Neural cell (in vitro differentiated cells): ENCODE measurements around the gene CAMK2B. TPM values are rescaled to one million over a fixed set of nuclear protein-coding genes. Genes with fewer than 3 reads are reported as not detected.

Experiments
- H2AFZ ChIP-seq: fragments of 200-600, 300-800 bp; sonication (generic), shearing (Covaris generic); 2 replicates; pipeline ENCODE4 v1.6.0; 2014; ENCODE audit warnings: low read depth, mild to moderate bottlenecking, antibody characterized with exemption, low read length, moderate library complexity
- H3F3A ChIP-seq: fragments of 200-600 bp; shearing (Covaris generic); 2 replicates; pipeline ENCODE4 v1.6.1; 2016; ENCODE audit warnings: mild to moderate bottlenecking, moderate library complexity, mixed read lengths, antibody characterized with exemption, low read length; ENCODE audit not compliant: insufficient read depth, poor library complexity, severe bottlenecking
- H3K27ac ChIP-seq: fragments of 200-600, 300-800 bp; sonication (generic), shearing (Covaris generic); 2 replicates; pipeline ENCODE4 v1.5.1; 2014; ENCODE audit warnings: mild to moderate bottlenecking, low read length, moderate library complexity
- H3K27me3 ChIP-seq: fragments of 300-800, 200-600 bp; sonication (generic), shearing (Covaris generic); 2 replicates; pipeline ENCODE4 v1.6.0; 2014; ENCODE audit warnings: mild to moderate bottlenecking, low read depth, low read length, moderate library complexity; ENCODE audit not compliant: insufficient read depth
- H3K36me3 ChIP-seq: fragments of 300-800, 200-600 bp; sonication (generic), shearing (Covaris generic); 2 replicates; pipeline ENCODE4 v1.5.1; 2014; ENCODE audit warnings: mild to moderate bottlenecking, antibody characterized with exemption, low read length, moderate library complexity; ENCODE audit not compliant: insufficient read depth
- H3K4me2 ChIP-seq: fragments of 300-800, 200-600 bp; sonication (generic), shearing (Covaris generic); 2 replicates; pipeline ENCODE4 v1.6.0; 2014; ENCODE audit warnings: mild to moderate bottlenecking, low read length
- H3K4me3 ChIP-seq: fragments of 300-800, 200-600 bp; sonication (generic), shearing (Covaris generic); 2 replicates; pipeline ENCODE4 v1.5.1; 2014; ENCODE audit warnings: mild to moderate bottlenecking, low read length, moderate library complexity
- H3K79me2 ChIP-seq: fragments of 200-600 bp; shearing (Covaris generic); replicated peaks from 2 replicates; pipeline ENCODE4 v1.6.0; 2014; ENCODE audit warnings: mild to moderate bottlenecking, low read length, moderate library complexity; ENCODE audit not compliant: insufficient read depth
- H3K9ac ChIP-seq: fragments of 300-800, 200-600 bp; sonication (generic), shearing (Covaris generic); 2 replicates; pipeline ENCODE4 v1.6.1; 2016; ENCODE audit warnings: mild to moderate bottlenecking, low read length, mixed read lengths
- H3K9me2 ChIP-seq: fragments of 200-600 bp; shearing (Covaris generic); 2 replicates; pipeline ENCODE4 v1.6.1; 2016; ENCODE audit warnings: mild to moderate bottlenecking, low read length, mixed read lengths; ENCODE audit not compliant: insufficient read depth
- H3K9me3 ChIP-seq: fragments of 200-600, 300-800 bp; sonication (generic), shearing (Covaris generic); 2 replicates; pipeline ENCODE4 v1.6.1; 2016; ENCODE audit warnings: mild to moderate bottlenecking, mixed run types, low read length, moderate library complexity, mixed read lengths
- H4K20me1 ChIP-seq: fragments of 200-600 bp; shearing (Covaris generic); 2 replicates; pipeline ENCODE4 v1.6.1; 2016; ENCODE audit warnings: mild to moderate bottlenecking, mixed run types; ENCODE audit not compliant: insufficient read depth
- CTCF ChIP-seq: fragments of 450-650 bp; IDR thresholded peaks from 2 replicates; pipeline ENCODE4 v1.5.1; 2014; ENCODE audit warnings: antibody characterized with exemption, mild to moderate bottlenecking, moderate library complexity; ENCODE audit not compliant: poor library complexity, severe bottlenecking
- EP300 ChIP-seq: fragments of 450-650 bp; conservative IDR thresholded peaks from 2 replicates; pipeline ENCODE4 v1.6.1; 2014; ENCODE audit warnings: antibody characterized with exemption, mild to moderate bottlenecking, moderate library complexity; ENCODE audit not compliant: poor library complexity, severe bottlenecking
- EZH2 ChIP-seq: fragments of 200-600, 300-800 bp; shearing (Covaris generic), sonication (generic); IDR thresholded peaks from 2 replicates; pipeline ENCODE4 v1.6.1; 2014; ENCODE audit warnings: antibody characterized with exemption, low read length, borderline replicate concordance, mild to moderate bottlenecking; ENCODE audit not compliant: insufficient read depth, poor library complexity, severe bottlenecking
- MXI1 ChIP-seq: fragments of 450-650 bp; conservative IDR thresholded peaks from 2 replicates; pipeline ENCODE4 v1.6.1; 2014; ENCODE audit warnings: antibody characterized with exemption, mild to moderate bottlenecking; ENCODE audit not compliant: poor library complexity, severe bottlenecking
- POLR2AphosphoS5 ChIP-seq: IDR thresholded peaks from 2 replicates; pipeline ENCODE4 v1.6.1; 2012
- RAD21 ChIP-seq: fragments of 450-650 bp; conservative IDR thresholded peaks from 2 replicates; pipeline ENCODE4 v1.6.1; 2014; ENCODE audit warnings: antibody characterized with exemption, mild to moderate bottlenecking, moderate library complexity
- REST ChIP-seq: IDR thresholded peaks from 2 replicates; pipeline ENCODE4 v1.6.1; 2012; ENCODE audit warnings: borderline replicate concordance
- SMC3 ChIP-seq: fragments of 450-650 bp; conservative IDR thresholded peaks from 2 replicates; pipeline ENCODE4 v1.6.1; 2014; ENCODE audit warnings: antibody characterized with exemption, mild to moderate bottlenecking, moderate library complexity; ENCODE audit not compliant: poor library complexity
- TAF1 ChIP-seq: IDR thresholded peaks from 2 replicates; pipeline ENCODE4 v1.6.1; 2012; ENCODE audit warnings: low read depth
- polyA plus RNA-seq: library from polyadenylated mRNA; depleted of rRNA; stranded (reverse); fragments of >200 nt; gene quantifications from 2 replicates; pipeline ENCODE4 v1.2.3, GENCODE V29; 2014

Gene CAMK2B
- polyA plus RNA-seq, 1 donor from 2014 or later: 67.3 TPM

GRCh38 chr7:44320794-44321371, 4.5 kb downstream of the CAMK2B start:
- Histone ChIP-seq H3K4me3 (no peak overlapping the region), H3K9me3 (no peaks in the 10 kb centered on the region), H3K27ac (no peak overlapping the region), H3K4me2 (no peak overlapping the region), H3F3A (no peaks in the 10 kb centered on the region), H3K79me2 (peaks cover 4% of the 10 kb centered on the region), H2AFZ (no peak overlapping the region), H3K27me3 (peaks cover 20% of the 10 kb centered on the region), H3K9me2 (no peaks in the 10 kb centered on the region), H4K20me1 (no peaks in the 10 kb centered on the region), H3K36me3 (no peaks in the 10 kb centered on the region), H3K9ac (no peak overlapping the region)
- TF ChIP-seq CTCF (no peak), MXI1 (no peak), EZH2 (no peak), TAF1 (no peak), EP300 (no peak), RAD21 (no peak), REST (no peak), SMC3 (no peak), POLR2AphosphoS5 (no peak)

- Histone ChIP-seq H3K4me2 (no peak overlapping the region), H3K27me3 (peaks cover 19% of the 10 kb centered on the region), H3K4me3 (no peak overlapping the region), H3K9me2 (no peaks in the 10 kb centered on the region), H3K27ac (no peak overlapping the region), H3K36me3 (no peaks in the 10 kb centered on the region), H4K20me1 (no peaks in the 10 kb centered on the region), H3K9ac (no peak overlapping the region), H2AFZ (no peak overlapping the region), H3K9me3 (no peaks in the 10 kb centered on the region), H3K79me2 (peaks cover 4% of the 10 kb centered on the region), H3F3A (no peaks in the 10 kb centered on the region)
- TF ChIP-seq MXI1 (no peak), POLR2AphosphoS5 (no peak), RAD21 (no peak), TAF1 (no peak), EP300 (no peak), EZH2 (no peak), CTCF (no peak), REST (no peak), SMC3 (no peak)
Measured at GRCh38 chr7:44320141-44320540, 5.3 kb downstream of the CAMK2B start.
